ENCODE measurements around the gene NISCH.
"Not testable (repeated sequence)": the region's sequence is repeated elsewhere in the genome, so short reads cannot be mapped to it uniquely, and the experiment has no call there.

The NISCH gene

DNA sequence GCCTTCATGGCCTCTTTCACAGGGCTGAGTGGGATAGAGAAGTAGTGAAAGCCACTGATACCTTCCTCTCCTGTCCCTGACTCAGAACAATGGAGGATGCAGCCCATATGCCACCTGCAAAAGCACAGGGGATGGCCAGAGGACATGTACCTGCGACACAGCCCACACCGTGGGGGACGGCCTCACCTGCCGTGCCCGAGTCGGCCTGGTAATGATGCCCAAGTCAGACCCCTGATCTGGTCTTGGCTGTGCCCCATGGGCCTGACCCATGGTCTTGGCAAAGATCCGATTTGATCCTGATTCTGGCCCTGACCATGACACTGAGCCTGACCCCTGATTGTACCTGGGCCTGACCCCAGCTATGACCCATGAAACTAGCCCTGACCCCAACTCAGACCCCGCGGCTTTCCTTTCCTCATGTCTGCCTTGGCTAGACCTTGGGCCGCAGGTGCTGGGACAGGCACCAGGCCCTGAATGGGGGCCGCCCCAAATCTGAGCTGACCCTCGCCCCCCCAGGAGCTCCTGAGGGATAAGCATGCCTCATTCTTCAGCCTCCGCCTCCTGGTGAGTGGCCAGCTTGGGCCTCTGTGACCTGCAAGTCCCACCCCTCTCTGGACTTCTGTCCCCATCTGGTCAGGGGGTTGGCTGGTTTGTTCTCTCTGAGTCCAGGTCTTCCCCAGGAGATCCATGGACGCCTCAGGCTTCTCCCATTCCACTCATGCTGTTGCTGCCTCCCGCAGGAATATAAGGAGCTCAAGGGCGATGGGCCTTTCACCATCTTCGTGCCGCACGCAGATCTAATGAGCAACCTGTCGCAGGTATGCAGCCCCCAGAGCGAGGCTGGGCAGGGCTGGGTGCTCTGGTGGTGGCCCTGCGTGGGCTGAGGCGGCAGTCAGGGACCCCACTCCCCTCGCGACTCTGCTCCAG lies 62.7 kb downstream of the NISCH start:
- DNase-seq, result no peak

DNA sequence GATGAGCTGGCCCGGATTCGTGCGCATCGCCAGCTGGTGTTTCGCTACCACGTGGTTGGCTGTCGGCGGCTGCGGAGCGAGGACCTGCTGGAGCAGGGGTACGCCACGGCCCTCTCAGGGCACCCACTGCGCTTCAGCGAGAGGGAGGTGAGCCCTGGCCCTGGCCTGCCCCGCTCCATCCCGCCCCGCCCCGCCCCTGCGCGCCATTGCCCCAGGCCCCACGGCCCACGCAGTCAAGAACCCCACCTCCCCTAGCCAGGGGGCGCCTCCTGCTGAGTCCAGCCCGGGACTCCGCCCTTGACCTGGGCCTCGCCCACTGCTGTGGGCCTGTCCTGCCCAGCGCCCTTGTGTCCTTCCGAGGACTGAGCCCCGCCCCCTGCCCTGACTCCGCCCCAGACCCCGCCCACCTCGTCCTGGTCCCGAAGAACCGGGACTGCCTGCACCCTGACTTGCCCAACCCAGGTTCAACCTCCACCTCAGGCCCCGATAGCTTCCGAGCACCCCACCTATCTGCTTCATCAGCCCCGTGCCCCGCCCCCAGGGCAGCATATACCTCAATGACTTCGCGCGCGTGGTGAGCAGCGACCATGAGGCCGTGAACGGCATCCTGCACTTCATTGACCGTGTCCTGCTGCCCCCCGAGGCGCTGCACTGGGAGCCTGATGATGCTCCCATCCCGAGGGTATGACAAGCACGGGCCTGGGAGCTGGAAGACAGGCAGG lies 63.5 kb downstream of the NISCH start:
- no peak for DNase-seq

DNA sequence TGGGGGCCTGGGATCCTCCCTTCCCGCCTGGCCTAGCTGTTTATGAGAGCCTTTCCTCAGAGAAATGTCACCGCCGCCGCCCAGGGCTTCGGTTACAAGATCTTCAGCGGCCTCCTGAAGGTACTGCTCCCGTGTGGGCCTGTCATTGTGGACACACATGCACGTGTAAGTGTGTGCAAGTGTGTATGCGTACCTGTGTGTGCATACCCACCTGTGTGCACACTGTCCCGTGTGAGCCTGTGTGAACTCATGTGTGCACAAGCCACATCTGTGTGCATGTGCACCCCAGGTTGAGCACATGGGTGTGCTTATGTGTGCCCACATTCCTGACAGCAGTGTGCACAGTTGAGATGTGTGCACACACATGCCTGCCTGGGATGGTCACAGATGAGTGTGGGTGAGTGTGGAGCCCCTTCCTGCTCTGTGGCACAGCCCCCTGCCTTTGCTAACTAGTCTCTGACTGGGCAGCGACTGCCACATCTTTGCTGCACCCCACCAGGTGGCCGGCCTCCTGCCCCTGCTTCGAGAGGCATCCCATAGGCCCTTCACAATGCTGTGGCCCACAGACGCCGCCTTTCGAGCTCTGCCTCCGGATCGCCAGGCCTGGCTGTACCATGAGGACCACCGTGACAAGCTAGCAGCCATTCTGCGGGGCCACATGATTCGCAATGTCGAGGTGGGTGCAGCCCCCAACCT lies 64.2 kb downstream of the NISCH start:
- no peak for DNase-seq

DNA sequence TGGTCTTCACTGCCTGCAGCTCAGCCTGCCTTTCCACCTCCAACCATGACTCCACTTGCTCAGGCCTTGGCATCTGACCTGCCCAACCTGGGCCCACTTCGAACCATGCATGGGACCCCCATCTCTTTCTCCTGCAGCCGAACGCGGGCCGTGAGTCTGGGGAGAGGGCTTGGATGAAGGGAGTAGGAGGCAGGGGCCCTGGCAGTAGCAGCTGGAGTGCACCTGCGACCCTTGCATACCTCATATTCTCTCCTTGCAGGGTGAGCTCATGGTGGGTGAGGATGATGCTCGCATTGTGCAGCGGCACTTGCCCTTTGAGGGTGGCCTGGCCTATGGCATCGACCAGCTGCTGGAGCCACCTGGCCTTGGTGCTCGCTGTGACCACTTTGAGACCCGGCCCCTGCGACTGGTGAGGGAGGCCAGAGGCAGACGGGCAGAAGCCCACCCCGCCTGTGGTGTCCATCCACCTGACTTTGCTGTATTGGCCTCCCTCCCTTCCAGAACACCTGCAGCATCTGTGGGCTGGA lies 64.8 kb downstream of the NISCH start:
- no peak for DNase-seq

DNA sequence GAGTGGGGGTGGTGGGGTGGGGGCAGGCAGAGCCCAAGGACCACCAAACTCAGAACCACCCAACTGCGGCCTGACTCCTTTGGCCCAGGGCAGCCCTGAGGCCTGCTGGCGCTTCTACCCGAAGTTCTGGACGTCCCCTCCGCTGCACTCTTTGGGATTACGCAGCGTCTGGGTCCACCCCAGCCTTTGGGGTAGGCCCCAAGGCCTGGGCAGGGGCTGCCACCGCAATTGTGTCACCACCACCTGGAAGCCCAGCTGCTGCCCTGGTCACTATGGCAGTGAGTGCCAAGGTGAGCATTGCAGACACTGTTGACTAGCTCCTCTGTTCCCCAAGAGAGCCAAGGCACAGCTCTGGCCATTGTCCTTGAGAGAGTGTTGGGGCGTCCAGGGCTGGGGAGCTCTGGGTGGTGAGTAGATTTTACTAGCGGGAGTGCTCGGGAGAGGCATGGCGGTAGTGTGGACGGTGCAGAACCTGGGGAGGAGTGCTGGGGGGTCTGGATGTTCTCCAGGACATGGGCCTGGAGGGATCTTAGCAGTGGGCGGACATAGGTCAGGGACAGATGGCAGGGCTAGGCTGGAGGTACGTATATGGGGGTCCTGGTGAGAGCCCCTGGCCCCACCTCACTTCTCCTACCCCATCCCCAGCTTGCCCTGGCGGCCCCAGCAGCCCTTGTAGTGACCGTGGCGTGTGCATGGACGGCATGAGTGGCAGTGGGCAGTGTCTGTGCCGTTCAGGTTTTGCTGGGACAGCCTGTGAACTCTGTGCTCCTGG lies 65.5 kb downstream of the NISCH start:
- no peak for DNase-seq

DNA sequence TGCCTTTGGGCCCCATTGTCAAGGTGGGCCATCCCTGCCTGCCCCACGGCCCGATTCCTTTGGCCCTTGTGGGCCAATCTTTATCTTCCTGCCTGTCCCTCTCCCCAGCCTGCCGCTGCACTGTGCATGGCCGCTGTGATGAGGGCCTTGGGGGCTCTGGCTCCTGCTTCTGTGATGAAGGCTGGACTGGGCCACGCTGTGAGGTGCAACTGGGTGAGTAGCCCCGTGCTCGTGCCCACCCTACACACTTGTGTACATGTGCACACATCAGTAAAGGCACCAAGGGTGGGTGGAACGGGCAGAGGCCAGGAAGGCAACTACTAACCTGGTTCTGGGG lies 66.1 kb downstream of the NISCH start:
- no peak for DNase-seq

DNA sequence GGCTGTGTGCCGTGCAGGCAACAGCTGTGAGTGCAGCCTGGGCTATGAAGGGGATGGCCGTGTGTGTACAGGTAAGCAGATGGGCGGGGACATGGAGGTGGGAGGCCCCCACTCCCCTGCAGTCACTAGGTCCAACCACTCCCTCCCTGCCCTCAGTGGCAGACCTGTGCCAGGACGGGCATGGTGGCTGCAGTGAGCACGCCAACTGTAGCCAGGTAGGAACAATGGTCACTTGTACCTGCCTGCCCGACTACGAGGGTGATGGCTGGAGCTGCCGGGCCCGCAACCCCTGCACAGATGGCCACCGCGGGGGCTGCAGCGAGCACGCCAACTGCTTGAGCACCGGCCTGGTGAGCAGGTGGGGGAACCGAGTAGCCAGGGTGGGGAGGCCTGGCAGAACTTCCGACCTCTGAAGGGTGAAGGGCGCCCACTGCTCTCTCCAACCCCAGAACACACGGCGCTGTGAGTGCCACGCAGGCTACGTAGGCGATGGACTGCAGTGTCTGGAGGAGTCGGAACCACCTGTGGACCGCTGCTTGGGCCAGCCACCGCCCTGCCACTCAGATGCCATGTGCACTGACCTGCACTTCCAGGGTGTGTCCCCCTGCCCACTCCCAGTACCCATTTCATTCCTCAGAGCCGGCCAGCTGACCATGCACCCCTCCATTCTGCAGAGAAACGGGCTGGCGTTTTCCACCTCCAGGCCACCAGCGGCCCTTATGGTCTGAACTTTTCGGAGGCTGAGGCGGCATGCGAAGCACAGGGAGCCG lies 66.7 kb downstream of the NISCH start:
- no peak for DNase-seq

DNA sequence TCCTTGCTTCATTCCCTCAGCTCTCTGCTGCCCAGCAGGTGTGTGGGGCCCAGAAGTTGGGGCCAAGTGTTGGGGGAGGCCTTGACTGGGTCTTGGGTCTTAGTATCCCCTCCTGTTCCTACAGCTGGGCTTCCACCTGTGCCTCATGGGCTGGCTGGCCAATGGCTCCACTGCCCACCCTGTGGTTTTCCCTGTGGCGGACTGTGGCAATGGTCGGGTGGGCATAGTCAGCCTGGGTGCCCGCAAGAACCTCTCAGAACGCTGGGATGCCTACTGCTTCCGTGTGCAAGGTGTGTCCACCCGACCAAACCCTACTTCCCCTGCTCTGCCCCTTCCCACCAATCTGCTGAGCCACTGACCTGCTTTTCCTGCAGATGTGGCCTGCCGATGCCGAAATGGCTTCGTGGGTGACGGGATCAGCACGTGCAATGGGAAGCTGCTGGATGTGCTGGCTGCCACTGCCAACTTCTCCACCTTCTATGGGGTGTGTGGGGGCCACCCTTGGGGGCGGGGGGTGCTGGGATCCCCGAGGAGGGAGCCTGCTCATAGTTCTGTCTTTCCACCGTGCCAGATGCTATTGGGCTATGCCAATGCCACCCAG lies 67.3 kb downstream of the NISCH start:
- no peak for DNase-seq

DNA sequence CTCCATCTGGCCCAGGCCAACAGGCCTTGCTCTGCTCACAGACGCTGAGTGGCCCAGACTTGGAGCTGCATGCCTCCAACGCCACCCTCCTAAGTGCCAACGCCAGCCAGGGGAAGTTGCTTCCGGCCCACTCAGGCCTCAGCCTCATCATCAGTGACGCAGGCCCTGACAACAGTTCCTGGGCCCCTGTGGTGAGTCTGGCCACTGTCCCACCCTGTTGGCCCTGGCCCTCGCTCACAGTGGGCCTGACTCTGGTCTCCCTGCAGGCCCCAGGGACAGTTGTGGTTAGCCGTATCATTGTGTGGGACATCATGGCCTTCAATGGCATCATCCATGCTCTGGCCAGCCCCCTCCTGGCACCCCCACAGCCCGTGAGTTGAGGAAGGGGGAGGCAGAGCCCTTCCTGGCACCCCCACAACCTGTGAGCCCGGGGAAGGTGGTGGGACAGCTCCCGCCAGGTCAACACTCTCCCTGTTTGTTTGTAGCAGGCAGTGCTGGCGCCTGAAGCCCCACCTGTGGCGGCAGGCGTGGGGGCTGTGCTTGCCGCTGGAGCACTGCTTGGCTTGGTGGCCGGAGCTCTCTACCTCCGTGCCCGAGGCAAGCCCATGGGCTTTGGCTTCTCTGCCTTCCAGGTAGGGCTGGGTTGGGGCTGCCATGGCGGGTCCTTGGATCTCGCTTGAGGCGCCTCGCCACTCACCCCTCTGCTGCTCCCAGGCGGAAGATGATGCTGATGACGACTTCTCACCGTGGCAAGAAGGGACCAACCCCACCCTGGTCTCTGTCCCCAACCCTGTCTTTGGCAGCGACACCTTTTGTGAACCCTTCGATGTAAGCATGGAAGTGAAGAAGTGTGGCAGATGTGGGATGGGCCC lies 68.2 kb downstream of the NISCH start:
- DNase-seq, result no peak

DNA sequence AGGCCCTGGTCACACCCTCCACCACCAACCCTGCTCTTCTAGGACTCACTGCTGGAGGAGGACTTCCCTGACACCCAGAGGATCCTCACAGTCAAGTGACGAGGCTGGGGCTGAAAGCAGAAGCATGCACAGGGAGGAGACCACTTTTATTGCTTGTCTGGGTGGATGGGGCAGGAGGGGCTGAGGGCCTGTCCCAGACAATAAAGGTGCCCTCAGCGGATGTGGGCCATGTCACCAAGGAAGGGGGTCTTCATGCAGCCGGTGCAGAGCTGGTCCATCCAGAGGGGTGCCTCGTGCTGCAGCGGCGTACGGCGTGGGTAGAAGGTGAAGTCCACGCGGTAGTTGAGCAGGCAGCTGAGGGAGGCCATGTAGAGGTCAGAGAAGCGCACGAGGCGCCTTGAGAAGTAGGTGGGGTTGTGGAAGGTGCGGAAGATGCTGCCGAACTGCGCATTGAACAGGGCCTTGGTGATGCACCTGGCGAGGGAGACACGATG lies 68.9 kb downstream of the NISCH start:
- no peak for DNase-seq

DNA sequence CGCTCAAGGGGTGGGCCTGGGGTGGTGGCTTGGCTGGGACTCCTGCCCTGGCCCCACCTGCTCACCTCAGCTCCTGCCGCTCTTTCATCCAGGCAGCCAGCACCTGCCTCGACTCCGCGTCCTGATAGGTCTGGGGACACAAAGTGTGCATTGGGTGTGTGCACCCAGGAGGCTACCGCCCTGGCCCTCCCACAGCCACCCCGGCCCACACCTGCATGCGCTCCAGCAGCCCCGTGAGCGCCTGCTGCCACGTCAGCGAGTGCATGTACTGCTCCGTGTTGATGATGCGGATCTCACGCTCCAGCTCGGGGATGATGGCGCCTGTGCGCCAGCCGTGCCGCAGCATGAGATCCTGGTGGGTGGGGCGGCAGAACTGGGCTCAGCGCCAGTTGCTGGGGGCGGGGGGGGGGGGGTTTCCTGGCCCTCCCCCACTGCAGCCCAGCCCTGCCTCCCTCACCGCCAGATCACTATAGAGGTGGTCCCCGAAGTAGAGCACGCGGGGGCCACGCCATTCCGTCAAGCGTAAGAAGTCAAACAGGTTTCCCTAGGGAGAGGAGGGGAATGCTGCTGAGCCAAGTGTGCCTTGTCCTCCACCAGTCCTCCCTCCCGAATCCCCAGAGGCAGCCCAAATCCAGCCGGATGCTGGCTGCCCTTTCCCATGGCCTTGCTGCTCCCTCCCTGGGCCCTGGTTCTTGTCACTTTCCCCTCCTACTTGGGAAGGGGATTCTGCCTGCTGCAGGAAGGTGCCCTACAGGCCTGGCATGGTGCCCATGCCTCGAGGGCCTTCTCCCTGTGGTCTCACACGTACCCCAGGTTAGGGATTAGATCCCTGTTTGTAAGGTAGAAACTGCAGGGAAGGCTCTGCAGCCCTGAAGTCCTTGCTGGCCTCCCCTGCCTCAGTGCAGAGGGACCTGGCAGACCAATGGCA lies 69.6 kb downstream of the NISCH start:
- DNase-seq, result no peak

DNA sequence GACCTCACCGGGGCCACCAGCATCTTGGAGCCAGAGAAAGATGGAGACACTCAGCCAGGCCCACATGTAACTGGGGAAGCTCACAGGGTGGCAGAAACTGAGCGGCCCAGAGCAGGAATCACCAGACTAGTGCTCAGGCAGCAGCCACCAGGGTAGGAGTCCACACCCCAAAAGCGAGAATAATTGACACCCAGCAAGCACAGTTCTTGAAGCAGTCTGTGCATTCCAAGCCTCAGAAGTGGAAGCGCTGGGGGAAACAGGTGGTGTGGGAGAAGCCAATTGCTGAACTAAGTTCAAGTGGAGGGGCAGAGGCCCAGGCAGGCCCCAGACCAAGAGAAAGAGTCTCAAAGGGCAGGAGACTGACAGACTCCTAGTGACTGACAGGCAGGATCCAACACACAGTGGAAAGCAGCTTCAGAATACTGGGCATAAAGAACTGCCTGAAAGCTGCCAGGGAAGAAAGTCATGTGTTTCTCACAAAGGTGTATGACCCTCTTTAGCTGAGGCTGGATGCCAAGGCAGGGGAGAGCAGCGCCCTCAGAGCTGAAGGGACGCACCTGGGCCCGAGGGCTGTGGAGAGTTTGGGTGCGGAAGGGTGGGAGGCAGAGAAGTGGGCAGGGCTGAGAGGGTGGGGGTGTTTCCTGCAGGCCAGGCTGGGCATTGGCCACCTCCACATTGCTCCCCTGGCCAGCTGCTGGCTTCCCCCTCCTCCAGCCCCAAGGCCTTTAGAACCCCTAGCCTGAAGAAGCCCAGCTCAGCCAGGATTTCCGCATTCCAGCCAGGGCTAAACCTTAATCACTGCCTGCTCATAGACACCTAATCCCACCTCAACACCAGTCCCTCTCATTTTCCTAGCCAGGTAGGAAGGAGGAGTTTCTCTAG lies 70.5 kb downstream of the NISCH start:
- DNase-seq, result no peak

DNA sequence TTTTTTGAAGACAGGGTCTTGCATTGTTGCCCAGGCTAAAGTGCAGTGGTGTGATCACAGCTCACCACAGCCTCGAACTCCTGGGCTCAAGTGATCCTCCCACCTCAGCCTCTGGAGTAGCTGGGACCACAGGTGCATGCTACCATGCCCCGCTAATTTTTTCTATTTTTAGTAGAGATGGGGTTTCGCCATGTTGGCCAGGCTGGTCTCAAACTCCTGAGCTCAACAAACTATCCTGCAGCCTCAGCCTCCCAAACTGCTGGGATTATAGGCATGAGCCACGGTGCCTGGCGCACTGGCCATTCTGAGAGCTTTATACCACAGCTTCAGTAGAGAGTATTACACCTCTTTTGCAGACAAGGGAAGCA lies 71.3 kb downstream of the NISCH start:
- not testable (repeated sequence) for DNase-seq

DNA sequence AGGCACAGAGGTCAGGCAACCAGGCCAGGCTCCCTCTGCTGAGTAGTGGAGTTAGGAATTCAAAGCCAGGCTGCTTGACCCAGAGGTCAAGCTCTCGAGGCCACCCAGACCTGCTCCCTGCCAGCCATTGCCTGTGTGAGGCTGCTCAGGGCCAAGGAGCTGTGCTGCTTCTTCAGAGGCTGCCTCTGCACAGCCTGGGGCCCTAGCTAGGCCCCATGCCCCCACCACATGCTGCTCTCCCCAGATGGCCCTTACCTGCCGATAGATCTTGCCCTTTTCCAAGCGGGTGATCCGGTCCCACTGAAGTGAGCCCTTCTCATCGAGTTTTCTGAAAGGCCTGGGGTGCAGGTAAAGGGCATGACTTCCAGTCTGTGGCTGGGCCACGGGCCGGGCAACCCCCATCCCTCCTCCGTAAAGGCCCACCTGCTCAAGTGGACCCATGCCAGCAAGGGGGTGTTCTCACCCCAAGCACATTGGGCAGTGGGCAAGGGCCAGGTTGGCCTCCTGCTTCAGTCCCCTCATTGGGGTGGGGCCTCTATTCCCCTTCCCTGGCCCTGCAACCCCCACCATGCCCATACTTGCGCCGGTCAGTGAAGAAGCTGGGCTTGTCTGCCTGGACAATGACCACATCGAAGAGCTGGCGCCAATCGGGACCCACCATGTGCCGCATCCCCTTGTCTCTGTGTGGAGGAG lies 71.8 kb downstream of the NISCH start:
- DNase-seq, result no peak

DNA sequence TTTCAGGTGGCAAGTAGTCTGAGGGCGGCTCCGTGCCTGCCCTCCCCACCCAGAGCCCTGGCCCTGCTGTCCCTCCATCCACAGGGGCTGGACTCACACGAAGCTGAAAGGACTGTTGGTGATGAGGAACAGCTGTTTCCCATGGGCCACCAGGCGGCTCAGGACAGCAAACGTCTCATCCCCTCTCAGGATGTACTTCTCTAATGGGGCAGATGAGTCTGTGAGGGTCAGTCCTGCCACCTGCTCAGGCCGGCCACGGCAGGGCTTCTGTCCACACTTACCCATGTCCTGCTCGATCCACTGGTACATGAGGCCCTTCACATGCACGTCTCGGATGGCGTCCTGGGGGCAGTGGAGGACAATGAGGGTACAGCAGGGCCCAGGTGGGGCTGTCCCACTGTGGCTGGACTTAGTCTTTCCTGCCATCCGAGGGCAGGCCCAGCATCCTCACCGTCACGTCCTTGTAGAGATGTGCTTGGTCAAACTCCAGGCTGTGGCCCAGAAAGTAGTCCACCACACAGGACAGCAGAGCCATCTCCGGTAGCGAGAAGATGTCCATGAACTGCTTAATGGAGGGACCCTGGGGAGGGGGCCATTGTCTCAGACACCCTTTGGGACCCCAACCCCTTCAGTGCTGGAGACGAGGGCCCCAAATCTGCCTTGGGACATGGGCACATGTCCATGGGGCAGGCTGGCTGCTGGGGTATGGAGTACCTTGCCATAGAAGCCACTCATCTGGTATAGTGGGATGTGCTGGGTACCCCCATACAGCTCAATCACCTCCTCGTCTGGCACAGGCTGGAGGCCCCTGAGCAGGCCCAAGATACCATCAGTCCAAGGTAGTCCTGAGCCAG lies 72.6 kb downstream of the NISCH start:
- DNase-seq, result no peak

DNA sequence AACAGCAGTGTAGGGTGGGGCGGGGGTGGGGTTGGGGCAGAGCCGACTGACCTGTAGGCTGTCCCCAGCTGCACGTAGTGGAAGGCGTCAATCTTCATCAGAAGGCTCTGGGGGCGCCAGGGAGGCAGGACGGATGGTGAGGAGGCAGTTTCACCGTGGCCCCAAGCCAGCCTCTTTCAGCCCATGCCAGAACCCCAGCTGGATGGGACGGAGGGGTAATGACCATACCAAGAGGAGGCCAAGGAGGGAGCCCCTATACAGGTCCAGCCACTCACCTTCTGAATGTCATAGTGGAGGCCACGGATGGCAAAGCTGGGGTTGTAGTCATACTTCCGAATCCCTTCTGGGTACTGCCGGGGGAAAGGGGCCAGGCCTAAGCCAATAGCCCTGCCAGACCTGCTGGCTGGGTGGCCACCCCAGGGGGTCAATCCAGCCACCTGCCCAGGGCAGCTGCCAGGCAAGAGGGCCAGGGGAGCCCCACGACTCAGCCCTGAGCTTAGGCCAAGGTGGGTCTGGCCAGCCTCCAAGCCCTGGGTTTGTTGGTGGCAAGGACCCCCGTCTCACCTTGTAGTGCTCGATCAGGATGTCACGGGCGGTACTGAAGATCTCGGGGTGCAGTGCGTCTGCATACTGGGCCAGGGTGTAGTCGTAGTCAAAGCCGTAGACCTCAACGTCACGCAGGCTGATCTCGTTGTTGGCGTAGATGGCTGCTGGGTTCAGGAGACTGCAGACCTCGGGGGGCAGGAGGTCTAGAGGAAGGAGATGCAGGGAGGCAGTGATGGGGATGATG lies 73.4 kb downstream of the NISCH start:
- no peak for DNase-seq
